HUES64 (cell line): Measurements from ENCODE around the gene HSD11B1.

Experiments used
- H3K27ac ChIP-seq: 2 replicates; pipeline ENCODE4 v1.7.0; 2013; ENCODE audit warnings: low read depth, low read length, inconsistent platforms
- H3K27me3 ChIP-seq: 2 replicates; pipeline ENCODE4 v1.6.1; 2013; ENCODE audit warnings: mild to moderate bottlenecking, low read length; ENCODE audit not compliant: insufficient read depth
- H3K36me3 ChIP-seq: 2 replicates; pipeline ENCODE4 v1.6.1; 2013; ENCODE audit warnings: mild to moderate bottlenecking, low read length; ENCODE audit not compliant: insufficient read depth
- H3K4me1 ChIP-seq: 2 replicates; pipeline ENCODE4 v1.6.1; 2013; ENCODE audit warnings: mild to moderate bottlenecking, low read length, moderate library complexity; ENCODE audit not compliant: insufficient read depth
- H3K4me3 ChIP-seq: 2 replicates; pipeline ENCODE4 v1.5.1; 2013; ENCODE audit warnings: mild to moderate bottlenecking, low read length, moderate library complexity
- H3K9ac ChIP-seq: 2 replicates; pipeline ENCODE4 v1.6.1; 2013; ENCODE audit warnings: mild to moderate bottlenecking, low read depth, low read length
- H3K9me3 ChIP-seq: 2 replicates; pipeline ENCODE4 v1.6.1; 2013; ENCODE audit warnings: low read depth, low read length; ENCODE audit not compliant: insufficient read depth
- WGBS: fragments of 150-250, 120-280 bp; methylation state at CpG from one replicate; pipeline ENCODE4 v1.1.7; 2013; ENCODE audit warnings: missing lambda C conversion rate; 5-methylcytosine and 5-hydroxymethylcytosine counted together

The HSD11B1 gene

DNA sequence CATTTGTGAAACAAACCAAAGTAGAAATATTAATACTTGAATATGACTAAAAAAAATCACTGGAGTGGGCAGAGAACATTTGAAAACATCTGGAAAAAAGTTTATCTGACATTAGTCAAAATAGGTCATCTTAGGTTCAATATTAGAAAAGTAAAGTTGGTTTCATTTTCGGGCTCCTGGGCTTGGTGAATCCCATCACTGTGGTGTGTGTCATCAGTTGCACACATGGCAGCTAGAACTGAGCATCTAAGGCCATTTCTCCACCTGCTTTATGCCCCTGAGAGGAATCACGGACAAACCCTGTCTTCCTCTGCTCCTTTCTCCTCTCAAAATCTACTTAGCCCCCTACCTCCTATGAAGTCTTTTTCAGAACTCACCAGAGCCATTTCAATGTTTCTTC lies 5.4 kb downstream of the HSD11B1 start:
- 0 out of 2 replicates have a peak, but pooled peaks cover 3% of the 10 kb centered on the region for H3K27me3 ChIP-seq
- H3K9ac ChIP-seq: no peak overlapping the region
- no peak overlapping the region for H3K4me3 ChIP-seq
- 82% methylated on average over 2 of the region's 2 CpGs for WGBS
- no peak overlapping the region for H3K27ac ChIP-seq
- no peaks in the 10 kb centered on the region for H3K36me3 ChIP-seq
- no peaks in the 10 kb centered on the region for H3K4me1 ChIP-seq
- H3K9me3 ChIP-seq: no peaks in the 10 kb centered on the region

DNA sequence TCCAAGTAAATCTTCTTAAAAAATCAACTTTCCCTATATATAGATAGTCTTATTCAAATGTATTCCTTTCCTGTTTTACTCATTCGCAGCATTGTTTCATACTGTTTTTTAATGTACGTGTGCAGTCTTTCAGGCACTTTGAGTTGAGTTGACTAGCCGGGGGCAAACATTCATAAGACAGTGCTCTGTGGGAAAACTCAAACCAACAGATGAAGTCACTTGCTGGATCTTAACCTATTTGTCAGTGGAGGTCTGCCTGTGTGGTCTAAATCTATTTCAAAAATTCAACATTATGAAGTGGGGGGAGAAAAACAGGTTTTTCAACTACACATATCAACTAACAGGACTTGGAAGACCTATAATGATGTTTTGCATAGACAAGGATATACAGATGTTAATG lies 6.2 kb downstream of the HSD11B1 start:
- 0 out of 2 replicates have a peak, but pooled peaks cover 3% of the 10 kb centered on the region for H3K27me3 ChIP-seq

DNA sequence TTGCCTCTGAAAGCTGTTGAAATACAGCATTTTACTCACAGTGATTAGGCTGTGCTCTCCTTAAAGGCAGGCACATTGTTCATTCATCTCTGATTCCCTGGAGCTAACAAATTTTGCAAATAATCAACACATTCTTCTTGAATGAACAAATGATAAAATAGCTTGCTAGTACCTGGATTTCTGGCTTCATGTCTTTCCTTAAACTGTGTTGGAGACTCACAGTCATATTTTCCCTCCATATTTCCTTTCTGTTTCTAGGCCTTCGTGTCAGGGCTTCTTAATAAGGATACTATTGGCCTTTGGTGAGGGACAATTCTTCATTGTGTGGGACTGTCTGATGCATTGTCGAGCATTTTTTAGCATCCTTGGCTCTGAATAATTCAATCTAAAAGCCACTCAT lies 9.7 kb downstream of the HSD11B1 start:
- no peak overlapping the region for H3K27ac ChIP-seq
- no peak overlapping the region for H3K4me3 ChIP-seq
- no peaks in the 10 kb centered on the region for H3K27me3 ChIP-seq
- H3K9ac ChIP-seq: no peak overlapping the region
- H3K4me1 ChIP-seq: no peaks in the 10 kb centered on the region
- no peaks in the 10 kb centered on the region for H3K36me3 ChIP-seq
- 94% methylated on average over 1 of the region's 2 CpGs for WGBS
- H3K9me3 ChIP-seq: no peaks in the 10 kb centered on the region

More for the DNA sequence above, 6.2 kb downstream of the HSD11B1 start:
- 96% methylated on average over 3 of the region's 3 CpGs for WGBS
- H3K4me1 ChIP-seq: no peaks in the 10 kb centered on the region
- no peaks in the 10 kb centered on the region for H3K9me3 ChIP-seq
- H3K9ac ChIP-seq: no peak overlapping the region
- H3K27ac ChIP-seq: no peak overlapping the region
- no peaks in the 10 kb centered on the region for H3K36me3 ChIP-seq
- no peak overlapping the region for H3K4me3 ChIP-seq

DNA sequence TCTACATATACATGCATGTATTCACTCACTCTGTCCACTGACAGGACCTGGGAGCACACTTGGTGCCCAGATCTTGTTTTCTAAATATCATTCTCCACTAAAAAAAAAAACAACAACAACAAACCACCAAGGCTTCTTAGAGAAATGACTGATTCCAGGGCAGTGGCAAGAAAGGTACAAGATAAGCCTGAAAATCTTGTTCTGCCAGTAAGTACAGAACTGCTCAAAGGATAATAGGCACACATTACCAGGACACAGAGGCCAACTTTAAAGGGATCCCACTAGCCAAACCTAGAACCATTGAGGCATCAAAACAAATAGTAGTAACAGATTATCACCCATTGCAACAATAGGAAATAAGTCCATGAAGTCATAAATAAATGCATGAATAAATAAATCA lies 10.7 kb downstream of the HSD11B1 start:
- no peak overlapping the region for H3K27ac ChIP-seq
- H3K4me3 ChIP-seq: no peak overlapping the region
- H3K9me3 ChIP-seq: no peaks in the 10 kb centered on the region
- H3K27me3 ChIP-seq: no peaks in the 10 kb centered on the region
- no peaks in the 10 kb centered on the region for H3K36me3 ChIP-seq
- no peaks in the 10 kb centered on the region for H3K4me1 ChIP-seq
- H3K9ac ChIP-seq: no peak overlapping the region

DNA sequence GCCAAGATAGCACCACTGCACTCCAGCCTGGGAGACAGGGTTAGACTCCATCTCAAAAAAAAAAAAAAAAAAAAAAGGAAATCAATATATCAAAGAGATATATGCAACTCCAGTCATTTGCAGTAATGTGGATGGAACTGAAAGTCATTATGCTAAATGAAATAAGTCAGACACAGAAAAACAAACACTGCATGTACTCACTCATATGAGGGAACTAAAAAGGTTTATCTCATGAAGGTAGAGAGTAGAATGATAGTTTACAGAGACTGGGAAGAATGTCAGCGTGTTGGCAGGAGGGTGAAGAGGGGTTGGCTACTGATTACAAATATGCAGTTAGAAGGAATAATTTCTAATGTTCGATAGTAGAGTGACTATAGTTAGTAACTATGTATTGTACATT lies 13.2 kb downstream of the HSD11B1 start:
- no peak overlapping the region for H3K4me3 ChIP-seq
- no peaks in the 10 kb centered on the region for H3K9me3 ChIP-seq
- no peaks in the 10 kb centered on the region for H3K4me1 ChIP-seq
- H3K27ac ChIP-seq: no peak overlapping the region
- 91% methylated on average over 2 of the region's 2 CpGs for WGBS
- no peak overlapping the region for H3K9ac ChIP-seq
- H3K36me3 ChIP-seq: no peaks in the 10 kb centered on the region
- no peaks in the 10 kb centered on the region for H3K27me3 ChIP-seq

DNA sequence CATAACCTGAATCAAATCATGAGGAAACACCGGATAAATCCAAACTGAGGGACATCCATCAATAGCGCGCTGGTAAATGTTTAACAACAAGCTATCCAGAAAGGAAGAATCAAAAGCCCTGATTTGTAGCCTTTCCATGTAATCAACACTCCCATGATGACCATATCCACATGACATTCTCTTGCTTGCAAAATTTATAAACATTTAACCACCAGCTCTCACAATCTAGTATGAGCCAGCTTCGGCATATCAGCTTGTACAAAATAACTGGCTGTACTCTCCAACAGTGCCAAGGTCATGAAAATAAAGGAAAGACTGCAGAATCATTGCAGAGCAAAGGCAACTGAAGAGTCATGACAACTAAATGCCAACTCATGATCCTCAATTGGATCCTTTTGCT lies 15.7 kb downstream of the HSD11B1 start:
- Histone ChIP-seq H3K27me3 (no peaks in the 10 kb centered on the region), H3K9me3 (no peaks in the 10 kb centered on the region), H3K36me3 (no peaks in the 10 kb centered on the region), H3K4me3 (no peak overlapping the region), H3K4me1 (no peaks in the 10 kb centered on the region), H3K9ac (no peak overlapping the region), H3K27ac (no peak overlapping the region)
- 97% methylated on average over 4 of the region's 4 CpGs for WGBS

DNA sequence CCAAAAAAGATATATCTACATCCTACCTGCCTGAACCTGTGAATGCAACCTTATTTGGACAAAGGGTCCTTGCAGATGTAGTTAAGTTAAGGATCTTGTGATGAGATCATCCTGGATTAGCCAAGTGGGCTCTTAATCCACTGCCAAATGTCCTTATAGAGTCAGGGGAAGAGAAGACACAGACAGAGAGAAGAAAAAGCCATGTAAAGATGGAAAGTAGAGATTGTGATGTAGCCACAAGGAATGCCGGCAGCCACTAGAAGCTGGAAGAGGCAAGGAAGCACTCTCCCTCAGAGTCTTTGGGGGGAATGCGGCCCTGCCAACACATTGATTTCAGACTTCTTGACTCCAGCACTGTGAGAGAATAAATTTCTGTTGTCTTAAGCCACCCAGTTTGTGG lies 16.2 kb downstream of the HSD11B1 start:
- H3K27ac ChIP-seq: no peak overlapping the region
- H3K9ac ChIP-seq: no peak overlapping the region
- WGBS: 99% methylated on average over 2 of the region's 2 CpGs
- no peak overlapping the region for H3K4me3 ChIP-seq
- no peaks in the 10 kb centered on the region for H3K4me1 ChIP-seq
- no peaks in the 10 kb centered on the region for H3K9me3 ChIP-seq
- H3K36me3 ChIP-seq: no peaks in the 10 kb centered on the region
- H3K27me3 ChIP-seq: no peaks in the 10 kb centered on the region

DNA sequence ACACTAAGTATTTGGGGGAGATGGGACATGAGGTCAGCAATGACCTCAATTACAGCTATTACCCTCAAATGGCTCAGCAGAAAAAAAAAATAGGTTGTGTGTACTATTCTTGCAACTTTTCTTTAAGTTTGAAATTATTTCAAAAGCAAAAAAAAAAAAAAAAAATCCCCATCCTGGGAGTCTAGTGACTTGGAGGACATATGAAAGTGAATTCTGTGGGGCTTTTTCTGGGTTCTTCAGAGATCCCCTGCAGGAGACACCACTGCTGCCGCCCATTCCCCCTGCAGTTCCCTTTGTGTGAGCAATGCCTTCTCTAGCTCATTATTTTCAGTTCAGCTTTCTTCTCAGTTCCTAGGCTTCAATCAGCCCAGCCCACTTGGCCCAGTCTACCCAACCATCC lies 16.7 kb downstream of the HSD11B1 start:
- H3K27ac ChIP-seq: no peak overlapping the region
- H3K9me3 ChIP-seq: no peaks in the 10 kb centered on the region
- WGBS: 84% methylated on average over 1 of the region's 1 CpG
- no peak overlapping the region for H3K4me3 ChIP-seq
- H3K9ac ChIP-seq: no peak overlapping the region
- no peaks in the 10 kb centered on the region for H3K36me3 ChIP-seq
- no peaks in the 10 kb centered on the region for H3K4me1 ChIP-seq
- no peaks in the 10 kb centered on the region for H3K27me3 ChIP-seq

DNA sequence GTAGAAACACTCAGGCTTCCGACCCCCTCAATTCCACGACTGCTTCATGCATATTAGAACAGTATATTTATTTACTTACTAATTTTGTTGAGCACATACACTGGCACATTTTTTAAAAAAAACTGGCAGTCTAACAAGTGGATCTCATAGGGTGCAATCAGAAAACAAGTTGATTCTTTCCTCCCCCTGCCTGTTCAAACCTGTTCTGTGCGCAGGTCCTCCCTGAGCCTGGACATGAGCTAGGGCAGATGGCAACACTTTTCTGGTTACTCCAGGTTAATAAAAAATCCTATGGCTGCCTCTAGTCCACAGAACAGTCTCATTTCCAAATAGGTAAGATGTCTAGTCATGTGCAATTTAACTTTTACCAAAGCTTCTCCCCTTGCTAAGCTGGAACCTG lies 18.6 kb downstream of the HSD11B1 start:
- no peak overlapping the region for H3K4me3 ChIP-seq
- 85% methylated on average over 3 of the region's 3 CpGs for WGBS
- no peak overlapping the region for H3K27ac ChIP-seq
- no peaks in the 10 kb centered on the region for H3K36me3 ChIP-seq
- H3K27me3 ChIP-seq: no peaks in the 10 kb centered on the region
- H3K9ac ChIP-seq: no peak overlapping the region
- no peaks in the 10 kb centered on the region for H3K4me1 ChIP-seq
- no peaks in the 10 kb centered on the region for H3K9me3 ChIP-seq

DNA sequence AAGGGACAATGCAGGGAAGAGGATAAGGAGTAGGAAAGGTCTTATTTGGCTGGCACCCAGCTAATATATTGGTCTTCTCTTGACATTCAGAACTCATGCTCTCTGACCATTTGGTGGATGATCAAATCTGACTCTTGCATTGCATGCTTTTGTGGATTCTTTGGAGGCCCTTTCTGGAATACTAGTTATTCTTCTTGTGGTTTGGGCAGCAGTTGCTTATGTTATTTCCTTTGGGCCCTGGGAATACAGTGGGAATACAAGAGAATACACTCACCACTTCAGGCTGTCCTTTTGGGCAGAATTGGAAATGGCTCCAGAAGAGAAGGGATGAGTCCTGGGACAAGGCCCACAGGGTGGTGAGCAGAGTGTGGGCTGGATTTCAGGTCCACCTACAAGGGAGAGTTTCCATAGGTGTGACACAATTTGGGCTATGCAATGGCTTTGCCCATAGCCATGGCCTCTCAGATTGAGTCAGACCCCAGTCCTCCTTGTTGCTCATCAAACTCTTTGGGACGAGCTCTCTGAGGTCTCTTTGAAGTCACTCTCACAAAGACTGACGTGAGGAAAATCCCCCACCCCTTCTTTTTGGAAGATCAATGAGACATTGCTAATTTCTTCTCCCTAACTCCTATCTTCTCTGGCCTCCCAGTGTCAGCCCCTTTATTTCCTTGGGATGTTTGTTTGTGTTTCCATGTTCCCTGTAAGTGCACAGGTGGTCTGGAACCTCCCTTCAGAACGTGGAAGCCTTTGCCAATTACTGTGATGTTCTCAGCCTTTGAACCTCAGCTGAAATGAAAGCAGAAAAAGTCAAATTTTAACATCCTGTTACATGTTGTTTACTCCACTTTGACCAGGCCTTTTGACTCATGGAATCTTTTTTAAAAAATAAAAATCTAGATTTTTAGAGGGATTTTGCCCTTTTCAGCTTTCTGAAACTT lies 19.4 kb downstream of the HSD11B1 start:
- Histone ChIP-seq H3K36me3 (no peaks in the 10 kb centered on the region), H3K9me3 (no peaks in the 10 kb centered on the region), H3K27ac (no peak overlapping the region), H3K9ac (no peak overlapping the region), H3K4me3 (no peak overlapping the region), H3K27me3 (no peaks in the 10 kb centered on the region), H3K4me1 (no peaks in the 10 kb centered on the region)
- WGBS: 76% methylated on average over 3 of the region's 3 CpGs

DNA sequence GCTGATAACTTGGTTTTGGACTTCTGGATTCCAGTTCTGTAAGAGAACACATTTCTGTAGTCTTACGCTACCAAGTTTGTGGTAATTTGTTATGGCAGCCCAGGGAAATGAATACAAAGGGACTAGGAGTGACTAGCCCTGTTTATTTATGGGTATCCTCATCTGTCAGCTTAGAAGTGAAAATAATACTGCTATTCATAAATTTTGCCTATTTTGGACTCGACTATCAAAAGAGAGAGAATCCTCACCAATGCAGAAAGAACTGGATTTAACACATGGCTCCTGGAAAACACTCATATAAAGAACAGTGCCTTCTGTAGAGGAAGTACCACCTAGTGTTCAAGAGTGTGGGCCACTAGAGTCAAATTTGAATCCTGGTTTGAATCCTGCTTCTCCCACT lies 22.6 kb downstream of the HSD11B1 start:
- H3K27ac ChIP-seq: no peak overlapping the region
- 90% methylated on average over 2 of the region's 2 CpGs for WGBS
- H3K27me3 ChIP-seq: no peaks in the 10 kb centered on the region; the same call in 1 of the 2 replicates
- H3K9me3 ChIP-seq: no peaks in the 10 kb centered on the region
- no peak overlapping the region for H3K4me3 ChIP-seq
- H3K9ac ChIP-seq: no peak overlapping the region
- H3K4me1 ChIP-seq: no peaks in the 10 kb centered on the region
- no peaks in the 10 kb centered on the region for H3K36me3 ChIP-seq
